ENCODE results near the gene ANKRD33B.

Gene ANKRD33B

GRCh38 chr5:10702911-10703491, 139.1 kb downstream of the ANKRD33B start:
- no peak for DNase-seq

- DNase-seq: no peak
Observed at GRCh38 chr5:10703676-10704075, 139.8 kb downstream of the ANKRD33B start.

DNA sequence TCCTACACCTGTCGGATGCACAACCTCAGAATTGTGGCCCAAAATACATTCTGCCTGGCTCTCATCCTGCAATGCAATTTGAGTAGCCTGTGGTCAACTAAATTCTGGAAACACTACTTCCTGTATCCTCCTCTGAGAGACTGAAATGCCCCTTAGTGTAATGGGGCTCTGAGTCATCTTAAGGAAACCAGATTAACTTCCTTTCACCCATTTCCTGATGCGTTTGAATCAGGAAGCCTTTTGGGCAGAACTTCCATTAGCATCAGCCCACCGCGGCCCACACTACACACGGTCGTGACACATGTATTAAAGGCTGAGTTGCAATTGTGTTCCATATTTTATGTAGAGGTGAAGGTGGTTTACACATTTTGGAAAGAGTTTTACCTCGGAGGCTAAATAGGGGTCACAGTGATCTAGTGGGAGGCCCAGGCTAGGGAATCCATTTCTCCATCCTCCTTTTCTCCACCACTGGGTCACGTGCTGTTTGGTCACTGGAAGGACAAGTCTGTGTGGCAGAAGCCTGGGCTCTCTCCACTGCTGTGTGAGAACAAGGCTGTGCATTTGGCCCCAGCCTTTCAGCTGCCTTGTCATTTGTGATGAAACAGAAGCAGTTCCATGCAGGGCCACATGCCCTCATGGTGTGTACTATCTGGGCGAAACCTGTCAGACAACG, 141.2 kb downstream of the ANKRD33B start:
- no peak for DNase-seq

DNA sequence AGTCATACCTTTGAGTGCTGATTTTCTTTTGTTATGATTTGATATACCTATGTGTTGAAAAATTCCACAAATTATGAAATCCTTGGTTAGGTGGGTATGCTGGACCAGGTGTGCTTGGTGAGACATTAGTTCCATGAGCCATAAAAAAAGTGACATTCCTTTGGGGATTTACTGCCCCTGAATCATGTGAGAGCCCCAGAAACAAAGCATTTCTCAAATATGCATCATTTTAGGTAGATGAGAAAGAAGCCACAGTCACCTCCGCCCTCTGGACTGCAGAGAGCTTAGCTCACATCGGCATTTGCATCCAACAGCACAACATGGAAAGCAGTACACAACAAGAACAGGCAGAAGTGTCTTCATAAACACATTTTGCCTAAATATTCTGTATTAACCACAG, 141.9 kb downstream of the ANKRD33B start:
- no peak for DNase-seq

DNA sequence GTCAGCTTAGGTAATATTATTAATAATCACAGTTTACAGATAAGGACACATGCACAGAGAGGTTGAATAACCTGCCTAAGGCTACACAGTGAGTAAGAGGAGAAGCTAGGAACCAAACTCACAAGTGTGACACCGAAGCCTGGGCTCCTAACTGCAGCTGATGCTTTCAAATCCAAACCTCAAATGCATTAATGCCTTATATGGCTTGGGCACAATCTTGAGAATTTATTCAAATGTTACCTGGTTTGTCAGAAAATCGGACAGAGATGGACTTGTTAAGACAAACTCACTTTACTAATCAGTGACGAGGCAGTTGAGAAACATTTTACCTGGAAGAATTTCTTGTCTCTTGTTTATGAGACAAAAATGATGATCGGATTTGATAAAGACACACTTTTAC, 142.5 kb downstream of the ANKRD33B start:
- DNase-seq: no peak
